SK-N-SH treated with all-trans-retinoic acid at 6 μM for 48 hours (cell line): ENCODE results near the gene EEF1E1.

Experiments used
- SNAI2 ChIP-seq: fragments of 250-450 bp; sonication (Bioruptor Pico); IDR thresholded peaks from 2 replicates; pipeline ENCODE4 v1.5.0; 2020; ENCODE audit warnings: mild to moderate bottlenecking, moderate library complexity
- TOX ChIP-seq: fragments of 250-450 bp; sonication (Bioruptor Pico); IDR thresholded peaks from 2 replicates; pipeline ENCODE4 v1.8.0; 2021; ENCODE audit warnings: mild to moderate bottlenecking, moderate library complexity, borderline replicate concordance
- ZFP3 ChIP-seq: fragments of 250-450 bp; sonication (Bioruptor Pico); IDR thresholded peaks from 2 replicates; pipeline ENCODE4 v1.5.0; 2020; ENCODE audit warnings: mild to moderate bottlenecking, moderate library complexity
- ZNF8 ChIP-seq: fragments of 450-650 bp; formaldehyde crosslinking; IDR thresholded peaks from 2 replicates; pipeline ENCODE4 v1.5.0; 2020; ENCODE audit warnings: mild to moderate bottlenecking, moderate library complexity

GRCh38 chr6:8130399-8130798, 28.1 kb upstream of the EEF1E1 start:
- TF ChIP-seq SNAI2 (CRISPR knock-in tag), result no peak
- TF ChIP-seq ZFP3, result no peak
- no peak for TF ChIP-seq TOX (CRISPR knock-in tag)
- TF ChIP-seq ZNF8 (CRISPR knock-in tag), result no peak
